GM12872 (cell line): ENCODE results near the gene ADO.

Experiments used
- CTCF ChIP-seq: IDR thresholded peaks from 3 replicates; pipeline ENCODE4 v1.5.1; 2011; ENCODE audit warnings: low read depth, mild to moderate bottlenecking, low read length, moderate library complexity; ENCODE audit not compliant: insufficient read depth

ADO gene

DNA sequence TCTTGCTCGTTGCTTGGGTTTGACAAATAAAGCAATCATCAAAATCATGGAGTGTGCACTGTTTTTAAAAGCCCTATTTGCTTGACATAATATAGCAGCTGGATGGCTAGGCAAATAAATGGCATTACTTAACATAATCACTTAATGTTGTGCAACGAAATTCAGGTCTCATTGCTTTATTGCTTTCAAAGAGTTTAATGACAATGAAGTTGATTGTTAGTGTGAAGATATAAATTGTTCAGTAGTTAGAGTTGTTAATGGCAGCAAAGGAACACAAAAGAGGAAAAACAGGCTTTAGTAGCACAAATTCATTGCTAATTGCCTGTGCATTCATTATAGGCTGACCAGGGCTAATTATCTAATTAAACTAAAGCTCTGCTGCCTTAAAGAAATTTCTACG is 7.6 kb upstream of the ADO start:
- TF ChIP-seq CTCF: no peak

- no peak for TF ChIP-seq CTCF
Observed at GRCh38 chr10:62801871-62802270, 2.6 kb upstream of the ADO start.

GRCh38 chr10:62803724-62804355 is 680 bp upstream of the ADO start:
- TF ChIP-seq CTCF: no peak

DNA sequence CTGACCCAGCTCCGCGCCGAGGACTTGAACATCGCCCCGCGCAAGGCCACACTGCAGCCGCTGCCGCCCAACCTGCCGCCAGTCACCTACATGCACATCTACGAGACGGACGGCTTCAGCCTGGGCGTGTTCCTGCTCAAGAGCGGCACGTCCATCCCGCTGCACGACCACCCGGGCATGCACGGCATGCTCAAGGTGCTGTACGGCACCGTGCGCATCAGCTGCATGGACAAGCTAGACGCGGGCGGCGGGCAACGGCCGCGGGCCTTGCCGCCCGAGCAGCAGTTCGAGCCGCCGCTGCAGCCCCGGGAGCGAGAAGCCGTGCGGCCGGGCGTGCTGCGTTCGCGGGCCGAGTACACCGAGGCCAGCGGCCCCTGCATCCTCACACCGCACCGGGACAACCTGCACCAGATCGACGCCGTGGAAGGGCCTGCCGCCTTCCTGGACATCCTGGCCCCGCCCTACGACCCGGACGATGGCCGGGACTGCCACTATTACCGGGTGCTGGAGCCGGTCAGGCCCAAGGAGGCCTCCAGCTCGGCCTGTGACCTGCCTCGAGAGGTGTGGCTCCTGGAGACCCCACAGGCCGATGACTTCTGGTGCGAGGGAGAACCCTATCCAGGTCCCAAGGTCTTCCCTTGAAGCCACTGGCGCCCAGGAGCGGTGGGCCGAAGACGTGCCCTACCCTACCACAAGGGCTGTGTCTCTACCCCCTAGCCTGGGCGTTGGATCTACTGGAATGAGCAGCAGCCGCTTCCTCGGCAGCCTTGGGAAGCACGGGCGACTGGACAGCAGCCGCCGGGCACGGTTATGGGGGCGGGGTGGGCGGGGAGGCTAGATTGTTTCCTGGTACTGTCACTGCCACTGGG is 945 bp downstream of the ADO start:
- TF ChIP-seq CTCF: no peak

DNA sequence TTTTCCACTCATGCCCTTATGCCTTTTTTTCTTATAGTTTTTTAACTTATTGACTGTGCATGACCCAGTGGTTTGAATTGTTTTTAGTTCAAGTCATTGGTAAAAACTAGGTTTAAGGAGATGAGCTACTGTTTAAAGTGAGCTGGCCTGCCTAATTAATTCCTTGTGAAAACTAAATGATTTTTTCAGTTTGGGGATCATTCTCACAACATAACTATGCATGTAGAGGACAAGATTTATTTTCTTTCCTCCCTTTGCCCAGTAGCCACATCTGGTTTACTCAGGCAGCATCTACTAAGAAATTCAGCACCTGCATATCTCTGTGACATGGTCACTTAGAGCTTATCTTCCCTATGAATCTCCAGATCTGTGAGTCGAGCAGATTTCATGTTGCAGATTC is 1.7 kb downstream of the ADO start:
- no peak for TF ChIP-seq CTCF

- no peak for TF ChIP-seq CTCF
Observed at GRCh38 chr10:62810156-62810902, 5.8 kb downstream of the ADO start.
